Measurements from ENCODE around the gene MRPL37. TPM values are rescaled to one million over a fixed set of nuclear protein-coding genes. Genes with fewer than 3 reads are reported as not detected.
"Not testable (repeated sequence)": the region's sequence is repeated elsewhere in the genome, so short reads cannot be mapped to it uniquely, and the experiment has no call there.

The MRPL37 gene
- total RNA-seq, 1 donor from 2014 or later, result 50.9 TPM

DNA sequence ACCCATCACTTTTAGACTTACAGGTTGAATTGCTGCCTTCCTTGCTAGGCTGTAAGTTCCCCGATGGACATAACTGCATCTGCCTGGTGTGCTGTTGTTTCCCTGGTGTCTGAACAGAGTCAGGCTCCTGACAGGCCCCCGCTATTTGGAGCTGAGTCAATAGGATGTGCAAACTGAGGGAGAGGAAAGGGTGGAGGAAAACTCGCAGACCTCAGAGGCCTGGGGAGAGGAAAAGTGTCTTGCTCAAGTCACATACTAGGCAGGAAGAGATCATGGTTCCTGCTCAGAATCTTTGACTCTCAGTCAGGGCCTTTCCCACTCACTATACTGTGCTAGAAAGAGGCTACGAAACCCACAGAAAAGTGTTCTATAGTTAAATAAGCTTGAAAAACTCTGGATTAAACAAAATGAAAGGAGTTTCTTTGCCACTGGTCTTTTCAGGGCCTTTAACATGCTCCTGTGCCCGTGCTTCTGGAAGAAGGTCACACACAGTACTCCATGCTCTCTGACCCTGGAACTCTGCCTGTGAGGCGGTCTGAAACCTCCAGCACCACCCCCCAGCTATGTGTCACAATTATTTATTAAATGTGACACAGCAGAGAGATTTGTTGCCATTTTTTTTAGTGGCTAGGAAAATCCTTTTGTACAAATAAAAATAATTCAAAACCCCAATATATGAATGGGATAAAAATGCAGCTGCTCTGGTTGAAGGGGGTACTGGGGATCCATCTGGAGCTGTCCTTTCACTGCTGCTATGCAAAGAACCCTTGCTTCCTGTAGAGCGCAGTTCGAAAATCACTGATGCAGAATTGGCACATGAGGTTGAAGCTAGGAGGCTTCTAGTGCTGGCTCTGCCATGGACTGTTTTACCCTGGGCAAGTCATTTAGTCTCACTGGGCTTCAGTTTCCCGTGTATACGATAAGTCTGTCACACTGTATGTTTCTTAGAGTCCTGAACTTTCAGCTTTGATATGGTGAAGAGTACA, 27.1 kb upstream of the MRPL37 start:
- no peak for DNase-seq (ENCODE audit: low spot score)

DNA sequence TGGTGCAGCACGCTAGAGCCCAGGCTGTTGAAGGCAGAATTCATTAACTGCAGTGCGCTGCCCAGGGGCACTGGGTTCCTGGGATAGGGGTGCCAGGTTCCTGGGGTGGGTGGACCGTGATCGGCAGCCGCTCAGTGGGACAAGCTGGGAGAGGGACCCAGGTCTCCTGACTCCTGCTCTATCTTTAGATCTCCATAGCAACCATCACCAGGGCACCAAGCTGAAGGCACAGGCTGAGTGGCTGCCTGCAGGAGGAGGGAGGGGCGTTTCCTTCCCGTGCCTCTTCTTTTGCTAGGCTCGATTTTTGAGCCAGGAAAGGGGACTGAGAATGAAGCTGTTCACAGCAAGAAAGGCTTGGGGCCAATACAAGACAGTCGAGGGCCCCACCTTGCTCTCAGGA, 26.3 kb upstream of the MRPL37 start:
- DNase-seq (ENCODE audit: low spot score), result no peak

DNA sequence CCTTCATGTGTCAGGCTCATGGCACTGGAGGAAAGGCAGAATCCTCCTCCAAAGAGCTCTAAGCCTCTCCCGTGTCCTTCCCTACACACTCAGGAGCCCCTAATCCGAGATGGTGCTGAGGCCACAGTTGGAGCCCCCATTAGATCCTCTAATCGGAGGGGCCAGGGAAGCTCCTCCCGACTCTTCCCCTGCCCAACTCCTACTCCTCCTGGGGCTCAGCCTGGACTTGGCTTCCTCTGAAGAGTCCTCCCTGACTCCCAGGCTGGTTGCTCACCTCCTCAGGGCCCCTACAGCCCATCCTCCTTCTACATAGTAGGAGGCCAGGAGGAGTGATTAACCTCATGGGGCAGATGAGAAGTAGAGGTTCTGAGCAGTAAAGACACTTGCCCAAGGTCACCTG, 25.9 kb upstream of the MRPL37 start:
- DNase-seq (ENCODE audit: low spot score), result no peak

DNA sequence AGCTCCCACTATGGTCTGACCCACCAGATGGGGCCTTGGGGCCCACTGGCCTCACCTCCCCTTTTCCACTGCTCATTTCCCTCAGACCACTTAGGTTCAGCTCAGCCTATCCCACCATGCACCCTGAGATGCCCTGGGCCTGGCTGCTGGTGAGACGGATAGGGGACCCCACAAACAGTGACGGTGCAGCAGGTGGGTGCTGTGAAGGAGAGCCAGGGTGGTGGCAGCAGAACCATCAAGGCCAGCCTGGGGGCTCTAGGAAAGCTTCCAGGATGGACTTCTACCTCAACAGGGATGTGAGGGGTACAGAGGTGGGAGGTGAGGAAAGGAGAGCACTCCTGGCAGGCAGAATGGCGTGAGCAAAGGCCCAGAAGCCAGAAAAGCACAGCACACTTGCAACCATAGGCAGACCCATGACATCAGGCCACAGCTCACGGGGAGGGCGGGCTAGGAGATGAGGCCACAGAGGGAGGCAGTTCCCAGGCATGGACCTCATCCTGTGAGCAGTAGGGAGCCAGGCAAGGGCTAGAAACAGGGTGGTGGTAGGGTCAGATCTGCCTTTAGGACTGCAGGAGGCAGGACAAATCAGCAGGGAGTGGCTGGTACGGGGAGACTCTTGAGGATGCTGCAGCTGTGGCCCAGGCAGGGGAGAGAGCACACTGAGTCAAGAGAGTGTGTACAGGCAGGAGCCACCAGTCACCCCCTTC, 23.2 kb upstream of the MRPL37 start:
- DNase-seq (ENCODE audit: low spot score), result no peak

DNA sequence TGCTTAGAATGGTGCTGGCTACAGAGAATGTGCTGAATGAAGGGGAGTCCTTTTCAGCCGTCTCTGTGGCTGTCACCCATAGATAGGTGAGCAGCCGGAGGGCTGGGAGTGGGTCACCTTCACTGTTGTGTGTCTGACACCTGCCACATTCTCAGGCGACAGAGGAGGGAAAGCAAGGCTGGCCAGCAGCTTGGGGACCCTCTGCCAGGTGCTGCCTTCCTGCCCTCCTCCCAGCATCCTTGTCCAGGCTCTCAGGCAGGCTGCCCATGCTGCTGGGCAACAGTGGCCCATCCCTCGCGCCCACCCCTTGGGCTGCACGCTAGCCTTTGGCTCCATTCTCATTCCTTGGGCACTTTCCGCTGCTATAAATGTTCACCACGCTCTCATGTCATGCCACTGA, 22.2 kb upstream of the MRPL37 start:
- no peak for DNase-seq (ENCODE audit: low spot score)

DNA sequence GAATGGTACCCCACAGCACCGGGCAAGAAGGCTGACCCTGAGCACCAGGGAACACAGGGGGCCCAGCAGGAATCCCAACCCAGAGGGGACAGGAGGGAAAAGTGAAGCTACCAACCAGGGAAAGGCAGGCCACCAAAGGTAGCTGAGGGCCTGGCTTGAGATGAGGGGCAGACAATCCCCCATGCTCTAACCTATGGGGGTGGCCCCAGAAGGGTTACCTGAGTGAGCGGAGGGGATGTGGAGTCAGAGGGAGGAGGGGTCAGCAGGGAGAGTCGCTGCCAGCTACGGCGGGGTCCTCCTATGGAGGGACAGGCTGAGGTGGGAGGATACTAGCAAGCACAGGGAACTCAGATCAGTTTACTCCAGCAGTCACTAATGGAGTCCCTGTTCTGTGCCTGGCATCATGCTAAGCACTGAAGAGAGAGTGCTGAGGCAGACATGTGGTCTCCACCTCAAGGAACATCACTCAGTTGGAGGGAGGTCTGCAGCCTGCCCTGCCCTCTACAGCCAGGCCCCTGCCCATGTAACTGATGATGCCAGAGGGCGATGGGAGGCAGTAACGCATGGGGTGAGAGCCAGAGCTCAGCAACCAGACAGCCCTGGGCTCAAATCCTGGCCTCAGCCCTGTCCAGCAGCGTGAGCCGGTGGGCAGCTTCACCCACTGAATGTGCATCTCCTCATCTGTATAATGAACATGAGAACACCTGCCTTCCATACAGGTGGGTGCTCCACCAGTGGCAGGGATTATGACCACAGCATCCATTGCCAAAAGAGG, 21.5 kb upstream of the MRPL37 start:
- DNase-seq (ENCODE audit: low spot score), result no peak

DNA sequence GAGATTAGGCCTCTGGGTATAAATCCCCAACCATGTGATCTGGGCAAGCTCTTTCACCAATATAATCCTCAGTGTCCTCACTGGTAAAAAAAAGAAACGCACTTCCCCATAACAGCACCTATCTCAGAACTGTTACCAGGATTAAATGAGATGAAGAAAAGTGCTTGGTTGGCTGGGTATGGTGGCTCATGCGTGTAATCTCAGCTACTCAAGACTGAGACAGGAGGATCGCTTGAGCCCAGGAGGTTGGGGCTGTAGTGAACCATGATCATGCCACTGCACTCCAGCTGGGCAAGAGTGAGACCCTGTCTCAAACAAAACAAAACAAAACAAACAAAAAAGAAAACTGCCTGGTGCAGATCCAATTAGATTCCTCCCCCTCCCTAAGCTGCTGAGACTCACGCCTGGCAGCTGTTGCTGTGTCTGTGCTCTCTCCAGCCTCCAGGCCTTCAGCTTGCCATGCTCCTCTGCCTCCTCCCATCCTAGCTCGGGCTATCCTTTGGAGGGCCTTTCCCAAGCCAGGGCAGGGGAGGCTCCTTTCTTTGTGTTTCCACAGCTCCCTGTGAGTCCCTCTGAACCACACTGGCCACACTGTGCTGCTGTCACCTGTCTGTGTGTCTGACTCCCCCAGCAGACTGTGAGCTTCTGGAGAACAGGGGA, 19.1 kb upstream of the MRPL37 start:
- DNase-seq (ENCODE audit: low spot score), result no peak

DNA sequence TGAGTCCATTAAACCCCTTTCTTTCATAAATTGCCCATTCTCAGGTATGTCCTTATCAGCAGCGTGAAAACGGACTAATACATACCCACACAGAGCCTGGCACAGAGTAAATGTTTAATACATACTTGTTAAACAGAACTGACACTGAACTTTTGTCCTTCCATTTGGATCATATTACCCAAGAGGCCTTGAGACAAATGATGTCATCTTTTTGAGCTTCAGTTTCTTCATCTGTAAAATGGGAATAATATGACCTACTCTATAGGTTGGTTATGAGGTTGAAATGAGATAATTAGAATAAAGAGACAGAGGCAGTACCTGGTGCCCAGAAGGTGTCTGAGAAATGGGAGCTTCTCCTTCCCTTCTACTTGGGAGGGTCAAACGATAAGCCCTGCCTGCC, 13.9 kb upstream of the MRPL37 start:
- DNase-seq (ENCODE audit: low spot score), result no peak

DNA sequence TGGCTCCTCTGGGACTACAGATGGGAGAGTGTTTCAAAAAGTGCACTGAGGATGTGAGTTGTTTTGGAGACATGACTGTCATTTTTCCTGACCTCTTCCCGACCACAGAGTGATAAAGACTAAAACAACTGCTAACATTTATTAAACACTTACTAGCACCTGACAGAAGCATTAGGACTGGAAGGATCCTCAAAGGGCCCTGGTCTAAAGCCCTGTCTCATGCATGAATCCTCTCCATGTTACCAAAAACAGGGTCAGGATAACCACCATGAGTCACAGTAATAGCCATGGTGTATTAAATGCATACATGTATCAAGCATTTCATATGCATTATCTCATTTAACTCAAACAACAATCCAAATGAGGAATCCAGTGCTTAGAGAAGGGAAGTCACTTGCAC, 11.7 kb upstream of the MRPL37 start:
- no peak for DNase-seq (ENCODE audit: low spot score)

DNA sequence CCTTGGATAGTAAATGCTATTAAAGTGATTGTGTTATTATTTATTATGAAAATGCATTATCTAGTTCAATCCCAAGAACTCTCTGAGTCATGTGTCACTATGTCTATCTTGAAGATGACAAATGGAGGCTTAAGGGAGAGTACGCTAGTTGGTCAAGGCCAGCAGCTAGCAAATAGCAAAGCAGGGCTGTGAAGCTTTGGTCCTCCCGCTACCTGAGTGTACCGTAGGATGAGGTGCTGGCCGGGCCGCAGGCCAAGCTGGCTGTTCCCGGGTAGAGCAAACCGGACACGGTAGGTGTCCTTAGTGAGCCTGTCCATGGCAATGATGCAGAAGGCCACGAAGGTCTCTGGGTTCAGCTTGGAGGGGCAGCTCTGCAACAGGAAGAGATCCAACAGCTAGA, 9.4 kb upstream of the MRPL37 start:
- DNase-seq (ENCODE audit: low spot score), result no peak

DNA sequence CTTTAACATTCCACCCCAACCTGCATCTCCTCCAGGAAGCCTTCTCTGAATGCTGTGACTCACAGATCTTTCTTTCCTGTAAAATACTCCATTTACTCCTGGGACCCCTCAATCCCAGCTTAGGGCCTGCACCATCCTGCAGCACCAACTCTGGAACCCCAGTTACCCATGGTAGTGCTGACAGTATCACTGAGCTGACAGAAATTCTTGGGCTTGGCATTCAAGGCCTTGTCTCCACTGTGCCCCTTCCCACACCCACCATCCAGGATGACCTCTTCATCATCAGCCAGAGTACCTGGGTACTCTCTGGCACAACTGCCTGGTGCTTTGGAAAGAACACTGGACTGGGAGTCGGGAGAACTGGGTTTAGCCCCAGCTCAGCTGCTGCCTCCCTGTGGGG, 8.4 kb upstream of the MRPL37 start:
- DNase-seq (ENCODE audit: low spot score), result no peak

DNA sequence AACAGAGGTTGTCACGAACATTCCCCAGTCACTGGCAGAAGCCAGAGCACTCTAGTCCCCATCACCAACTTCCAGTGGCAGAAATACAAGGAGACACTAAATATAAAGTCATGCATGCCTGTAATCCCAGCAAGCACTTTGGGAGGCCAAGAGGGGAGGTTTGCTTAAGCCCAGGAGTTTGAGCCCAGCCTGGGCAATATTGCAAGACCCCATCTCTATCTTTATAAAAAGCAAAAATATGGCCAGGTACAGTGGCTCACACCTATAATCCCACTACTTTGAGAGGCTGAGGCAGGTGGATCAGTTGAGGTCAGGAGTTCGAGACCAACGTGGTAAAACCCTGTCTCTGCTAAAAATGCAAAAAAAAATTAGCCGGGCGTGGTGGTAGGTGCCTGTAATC, 6.5 kb upstream of the MRPL37 start:
- no peak for DNase-seq (ENCODE audit: low spot score)

DNA sequence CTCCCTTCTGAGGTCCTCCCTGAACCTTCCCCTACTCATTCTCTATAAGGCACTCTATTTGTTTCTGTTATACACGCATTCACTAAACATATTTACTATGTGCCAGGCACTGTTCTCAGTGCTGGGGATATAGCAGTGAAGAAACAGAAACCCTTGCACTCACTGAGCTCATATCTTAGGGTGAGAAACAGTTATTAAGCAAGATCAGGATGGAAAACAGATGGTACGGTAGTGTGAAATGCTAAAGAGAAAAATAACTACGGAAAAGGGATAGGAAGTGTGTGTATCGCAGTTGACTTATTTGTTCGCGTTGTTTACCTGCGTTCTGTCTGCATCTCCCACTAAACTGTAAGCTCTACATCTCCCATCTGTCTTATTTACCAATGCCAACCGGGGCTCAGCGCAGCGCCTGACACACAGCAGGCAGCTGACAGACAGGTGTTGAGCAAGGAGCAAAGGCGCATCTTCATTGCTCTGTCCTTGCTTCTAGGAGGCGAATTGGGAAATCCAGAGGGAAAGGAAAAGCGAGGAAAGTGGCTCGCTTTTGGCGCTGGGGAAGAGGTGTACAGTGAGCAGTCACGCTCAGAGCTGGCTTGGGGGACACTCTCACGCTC, 709 bp upstream of the MRPL37 start:
- no peak for DNase-seq (ENCODE audit: low spot score)

DNA sequence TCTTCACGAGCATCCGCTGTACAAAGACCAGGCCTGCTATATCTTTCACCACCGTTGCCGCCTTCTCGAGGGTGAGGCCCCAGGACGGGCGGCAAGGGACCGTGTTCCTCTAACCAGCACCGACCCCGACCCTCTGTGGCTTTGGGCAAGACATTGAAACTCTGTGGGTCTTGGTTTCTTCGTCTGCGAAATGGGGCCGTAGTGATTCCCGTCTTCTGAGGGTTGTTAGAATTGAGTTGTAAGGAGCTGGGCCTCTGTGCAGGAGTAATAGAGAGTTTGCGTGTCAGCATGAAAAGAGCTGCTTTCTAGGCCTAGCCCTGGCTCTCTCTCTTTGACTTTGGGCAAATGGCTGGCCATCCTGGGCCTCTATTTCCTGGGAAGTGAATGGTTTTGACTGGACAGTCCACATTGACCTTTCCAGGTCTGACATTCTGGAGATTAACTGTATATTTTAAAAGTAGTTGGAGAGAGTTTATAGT, 591 bp downstream of the MRPL37 start:
- DNase-seq (ENCODE audit: low spot score), result no peak

DNA sequence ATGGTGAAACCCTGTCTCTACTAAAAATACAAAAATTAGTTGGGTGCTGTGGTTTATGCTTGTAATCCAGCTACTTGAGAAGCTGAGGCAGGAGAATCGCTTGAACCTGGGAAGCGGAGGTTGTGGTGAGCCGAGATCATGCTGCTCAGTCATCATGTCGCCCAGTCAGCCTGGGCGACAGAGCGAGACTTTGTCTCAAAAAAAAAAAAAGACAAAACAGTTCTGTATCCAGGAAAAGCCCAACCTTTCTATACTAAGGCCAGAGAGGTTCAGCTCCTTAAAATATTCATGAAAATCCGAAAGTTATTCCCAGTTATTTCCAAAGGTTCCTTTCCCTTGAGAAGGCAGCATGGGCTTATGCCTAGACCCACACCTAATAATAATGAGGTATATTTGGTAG, 4.2 kb downstream of the MRPL37 start:
- no peak for DNase-seq (ENCODE audit: low spot score)

DNA sequence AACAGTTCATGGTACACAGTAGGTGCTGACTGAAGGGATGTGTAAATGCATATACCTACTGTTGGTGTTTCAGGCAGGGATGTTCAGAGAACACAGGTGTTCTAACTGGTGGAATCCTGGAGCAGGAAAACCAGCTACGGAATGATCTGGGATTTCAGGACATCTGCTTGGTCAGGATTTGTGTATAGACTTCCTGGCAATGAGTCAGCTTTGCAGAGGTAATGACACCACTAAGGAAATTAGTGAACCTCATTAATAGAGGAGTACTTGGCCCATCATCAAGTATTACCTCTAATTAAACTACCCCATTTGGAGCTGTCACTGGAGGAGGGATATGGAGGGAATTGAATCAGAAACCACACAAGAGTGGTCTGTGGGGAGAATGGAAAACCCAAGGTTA, 7.3 kb downstream of the MRPL37 start:
- DNase-seq (ENCODE audit: low spot score), result no peak

DNA sequence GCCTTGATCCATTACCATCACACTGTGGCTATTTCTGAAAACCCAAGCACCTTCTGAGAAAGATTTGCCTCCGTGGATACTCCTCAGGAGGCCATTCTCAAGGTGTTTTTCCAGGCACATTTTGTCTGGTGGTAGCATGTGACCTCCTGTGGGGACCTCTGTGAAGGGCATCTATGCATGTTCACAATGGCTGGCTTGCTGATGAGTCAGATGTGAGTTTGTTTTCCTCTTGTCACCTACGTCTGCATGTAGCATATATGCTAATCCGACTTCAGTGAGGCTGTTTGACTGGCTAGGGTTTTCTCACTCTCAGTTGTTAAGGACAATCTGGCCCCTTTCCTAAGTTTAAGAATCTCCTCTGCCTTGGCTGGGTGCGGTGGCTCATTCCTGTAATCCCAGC, 7.9 kb downstream of the MRPL37 start:
- not testable (repeated sequence) for DNase-seq (ENCODE audit: low spot score)

DNA sequence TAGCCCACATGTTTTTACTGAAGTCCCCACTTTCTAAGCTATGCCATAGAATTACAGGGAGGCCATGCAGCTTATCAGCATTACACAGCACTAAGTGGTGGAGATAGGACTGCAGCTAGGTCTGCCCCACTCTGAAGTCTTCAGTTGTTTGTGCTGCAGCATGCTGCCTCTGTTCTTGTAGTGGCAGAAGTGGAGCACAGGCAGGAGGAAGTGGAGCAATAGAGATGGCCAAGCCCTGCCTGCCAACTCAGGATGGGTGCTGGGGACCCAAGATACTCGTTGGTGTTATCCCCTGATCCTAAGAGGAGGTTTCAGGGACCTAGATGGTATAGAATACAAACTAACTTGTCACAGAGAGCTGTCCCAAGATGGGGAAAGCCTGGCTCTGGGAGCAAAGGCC, 12.9 kb downstream of the MRPL37 start:
- DNase-seq (ENCODE audit: low spot score), result no peak

DNA sequence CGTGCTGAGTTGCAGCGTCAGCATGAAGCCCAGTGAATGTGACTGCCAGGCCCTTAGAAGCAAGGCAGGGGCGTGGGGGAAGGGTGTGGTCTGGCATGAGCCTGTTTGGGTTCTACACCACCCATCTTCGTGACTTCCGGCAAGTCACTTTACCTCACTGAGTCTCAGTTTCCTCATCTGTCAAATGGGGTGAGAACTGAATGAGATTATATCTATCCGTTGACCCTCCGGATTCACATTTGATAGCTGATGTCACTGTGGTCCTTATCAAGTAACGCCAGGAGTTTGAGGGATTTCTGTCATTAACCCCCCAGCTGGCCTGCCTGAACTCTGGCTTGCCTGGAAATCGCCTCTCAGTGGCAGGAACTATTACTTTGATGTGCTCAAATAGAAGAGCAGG, 15.6 kb downstream of the MRPL37 start:
- DNase-seq (ENCODE audit: low spot score), result no peak

DNA sequence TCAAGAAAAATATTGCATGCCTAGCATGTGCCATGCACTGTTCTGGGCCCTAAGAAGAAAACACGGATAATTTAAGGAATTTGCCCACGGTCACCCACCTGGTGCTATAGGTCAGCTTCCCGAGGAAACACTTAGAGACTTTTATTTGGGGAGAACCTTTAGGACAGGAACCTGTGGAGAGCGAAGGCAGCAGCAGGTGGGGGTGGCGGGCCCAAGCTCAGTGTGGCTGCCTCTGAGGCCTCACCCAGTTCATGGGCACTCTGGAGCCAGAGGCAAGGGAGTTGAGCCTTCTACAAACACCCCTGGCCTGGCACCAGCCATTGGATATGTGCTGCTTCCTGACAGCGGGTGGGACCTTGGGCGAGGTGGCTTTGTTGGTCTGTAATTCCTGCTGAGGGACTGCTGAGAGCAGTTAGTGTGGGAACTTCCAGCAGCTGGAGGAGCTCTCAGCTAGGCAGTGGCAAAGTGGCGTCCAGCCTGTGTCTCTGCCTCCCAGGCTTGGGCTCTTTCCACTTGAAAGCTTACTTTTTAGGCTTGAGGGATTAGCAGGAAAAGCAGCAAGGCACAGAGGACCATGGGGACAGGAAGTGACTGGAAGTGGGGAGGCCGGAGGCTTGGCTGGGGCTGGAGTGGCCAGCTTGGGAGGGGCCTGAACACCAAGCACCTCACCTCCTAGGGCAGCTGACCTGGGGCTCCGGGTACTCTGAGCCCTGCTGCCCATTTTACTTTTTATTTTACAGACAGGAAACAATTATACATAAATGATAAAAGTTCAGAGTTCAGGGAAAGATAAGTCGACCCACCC, 19.1 kb downstream of the MRPL37 start:
- DNase-seq (ENCODE audit: low spot score), result no peak

DNA sequence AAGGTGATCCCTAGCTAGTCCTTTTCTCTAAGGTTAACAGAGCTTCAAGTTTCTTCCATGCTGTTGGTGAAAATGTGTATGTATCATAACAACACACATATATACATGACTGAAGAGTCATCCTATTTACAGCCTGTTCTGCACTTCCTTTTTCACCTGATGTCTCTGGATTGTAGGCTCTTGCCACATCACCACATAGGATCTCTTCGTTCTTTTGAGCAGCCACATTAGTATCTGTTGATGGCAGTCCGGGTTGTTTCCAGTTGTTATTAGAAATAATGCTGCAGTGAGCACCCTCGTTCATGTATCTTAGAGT, 19.7 kb downstream of the MRPL37 start:
- no peak for DNase-seq (ENCODE audit: low spot score)
